T-helper 1 cell treated with Interleukin-12 subunit alpha and Interleukin-12 subunit beta and Interleukin-4 antibody, amounts not matched to agents 30 ng/mL and 1 ng/mL, for 36 hours (primary cell): ENCODE measurements around the gene CSTPP1. TPM values are rescaled to one million over a fixed set of nuclear protein-coding genes. Genes with fewer than 3 reads are reported as not detected.

Experiments used
- intact Hi-C: fragments of 100-400 bp; cut with micrococcal nuclease; formaldehyde crosslinking; loops from one replicate; pipeline ENCODE4 v1.15.1; 2024
- total RNA-seq: library from RNA; stranded (reverse); gene quantifications from 2 replicates; pipeline ENCODE4 v1.2.3, GENCODE V29; 2022

CSTPP1 gene
- total RNA-seq, 1 donor from 2014 or later: 21.5 TPM

DNA sequence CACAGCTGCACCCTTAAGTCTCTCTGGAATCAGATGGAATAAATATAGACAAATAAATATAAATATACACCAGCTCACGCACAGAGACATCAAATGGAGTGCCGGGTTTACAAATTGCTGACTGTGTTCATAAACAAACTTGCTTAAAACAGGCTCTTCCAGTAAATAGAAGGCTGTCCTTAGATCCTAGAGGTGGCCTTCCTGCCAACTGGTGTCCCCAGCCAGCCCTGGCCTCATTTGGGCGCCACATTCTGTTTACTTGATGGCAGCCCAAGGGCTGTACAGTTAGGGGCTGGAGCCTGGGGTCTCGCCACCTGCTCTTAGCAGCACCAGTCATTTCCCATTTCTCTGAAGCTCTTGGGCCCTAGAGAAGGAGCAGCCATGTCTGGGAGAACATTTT, 219.3 kb downstream of the CSTPP1 start:
- intact Hi-C loops: no loop called here

DNA sequence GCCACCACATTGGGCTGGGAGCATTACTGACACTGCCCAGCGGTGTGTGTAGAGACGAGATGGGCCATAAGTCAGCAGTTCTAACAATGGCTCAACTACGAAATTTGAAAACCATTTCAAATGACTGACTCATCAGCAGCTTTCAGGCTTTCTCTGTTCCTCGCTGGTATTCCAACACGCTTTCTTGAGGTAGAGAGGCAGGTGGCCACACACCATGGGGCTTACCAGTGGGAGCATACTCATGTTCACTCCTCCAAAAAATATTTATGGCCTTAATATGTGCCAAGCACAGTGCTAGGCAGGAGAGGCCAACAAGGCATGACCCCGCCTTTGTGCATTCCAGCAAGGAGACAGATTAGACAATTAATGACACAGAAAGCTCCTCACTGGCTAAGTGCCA, 219.8 kb downstream of the CSTPP1 start:
- intact Hi-C loops: no loop called here

DNA sequence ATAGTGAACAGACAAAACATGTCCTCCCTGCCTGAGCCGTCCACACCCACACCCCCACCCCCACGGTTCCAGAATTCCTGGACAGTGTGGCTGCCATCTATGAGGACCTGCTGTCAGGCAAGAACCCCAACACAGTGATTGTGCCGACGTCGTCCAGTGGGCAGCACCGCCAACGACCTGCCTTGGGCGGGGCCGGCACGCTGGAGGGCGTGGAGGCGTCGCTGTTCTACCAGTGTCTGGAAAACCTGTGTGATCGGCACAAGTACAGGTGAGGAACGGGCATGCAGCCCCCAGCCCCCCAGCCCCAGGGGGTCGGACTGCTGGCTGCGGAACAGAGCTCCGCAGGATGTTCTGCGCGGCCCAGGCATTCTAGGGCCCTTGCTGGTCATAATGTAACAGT, 220.4 kb downstream of the CSTPP1 start:
- intact Hi-C loops: no loop called here

DNA sequence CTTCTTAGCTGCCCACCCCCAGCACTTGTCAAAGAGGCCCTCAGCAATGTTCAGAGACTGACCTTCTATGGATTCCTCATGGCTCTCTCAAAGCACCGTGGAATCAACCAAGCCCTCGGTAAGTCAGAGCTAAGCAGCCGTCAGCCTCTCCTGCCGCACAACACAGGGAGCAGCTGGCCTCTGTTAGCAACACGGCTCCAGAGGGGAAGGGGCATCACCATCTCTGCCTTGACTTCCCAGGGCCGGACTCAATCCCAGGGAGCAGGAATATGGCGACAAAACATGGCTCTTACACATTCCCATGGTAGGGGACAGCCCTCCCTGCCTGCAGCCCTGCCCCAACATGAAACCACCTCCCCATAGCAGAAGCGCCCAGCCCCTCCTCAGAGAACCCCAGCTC, 221.2 kb downstream of the CSTPP1 start:
- intact Hi-C loops: no loop called here

DNA sequence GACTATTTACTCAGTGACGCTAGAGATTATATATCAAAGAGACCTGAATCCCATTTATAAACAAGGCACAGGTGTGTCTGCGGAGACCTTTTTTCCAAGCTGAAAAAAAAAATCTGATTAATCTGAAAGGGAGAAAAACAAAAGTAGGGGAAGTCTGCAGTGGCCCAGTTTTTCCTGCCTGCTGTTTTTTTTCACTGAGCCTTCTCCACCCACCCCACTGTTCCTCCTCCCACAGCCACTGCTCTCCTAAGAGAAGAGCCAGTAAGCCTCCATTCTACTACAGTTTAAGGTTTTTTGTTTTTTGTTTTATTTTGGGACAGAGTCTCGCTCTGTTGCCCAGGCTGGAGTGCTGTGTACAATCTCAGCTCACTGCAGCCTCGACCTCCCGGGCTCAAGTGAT, 221.7 kb downstream of the CSTPP1 start:
- intact Hi-C loops: no loop called here

DNA sequence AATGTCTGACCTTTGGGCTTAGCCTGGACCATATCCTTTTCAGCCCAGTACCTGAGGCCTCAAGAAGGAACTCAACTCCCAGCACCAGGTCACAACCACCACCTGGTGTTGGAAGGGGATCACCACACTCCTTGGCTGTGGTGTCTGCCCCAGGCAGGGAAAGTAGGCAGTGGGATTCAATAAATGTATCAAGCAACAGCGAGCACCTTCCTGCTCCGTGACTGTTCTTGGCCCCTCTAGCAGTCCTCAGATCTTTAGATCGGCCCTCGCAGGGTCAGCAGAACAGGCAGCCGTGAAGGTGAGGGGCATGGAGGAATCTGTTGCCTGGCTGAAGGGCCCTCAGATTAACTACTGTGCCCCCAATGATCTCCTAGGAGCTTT, 224.2 kb downstream of the CSTPP1 start:
- intact Hi-C loops: loop anchor here (1.0 kb wide), 2 partner anchors 240 to 271 kb away; no protein-coding TSS in a partner anchor

DNA sequence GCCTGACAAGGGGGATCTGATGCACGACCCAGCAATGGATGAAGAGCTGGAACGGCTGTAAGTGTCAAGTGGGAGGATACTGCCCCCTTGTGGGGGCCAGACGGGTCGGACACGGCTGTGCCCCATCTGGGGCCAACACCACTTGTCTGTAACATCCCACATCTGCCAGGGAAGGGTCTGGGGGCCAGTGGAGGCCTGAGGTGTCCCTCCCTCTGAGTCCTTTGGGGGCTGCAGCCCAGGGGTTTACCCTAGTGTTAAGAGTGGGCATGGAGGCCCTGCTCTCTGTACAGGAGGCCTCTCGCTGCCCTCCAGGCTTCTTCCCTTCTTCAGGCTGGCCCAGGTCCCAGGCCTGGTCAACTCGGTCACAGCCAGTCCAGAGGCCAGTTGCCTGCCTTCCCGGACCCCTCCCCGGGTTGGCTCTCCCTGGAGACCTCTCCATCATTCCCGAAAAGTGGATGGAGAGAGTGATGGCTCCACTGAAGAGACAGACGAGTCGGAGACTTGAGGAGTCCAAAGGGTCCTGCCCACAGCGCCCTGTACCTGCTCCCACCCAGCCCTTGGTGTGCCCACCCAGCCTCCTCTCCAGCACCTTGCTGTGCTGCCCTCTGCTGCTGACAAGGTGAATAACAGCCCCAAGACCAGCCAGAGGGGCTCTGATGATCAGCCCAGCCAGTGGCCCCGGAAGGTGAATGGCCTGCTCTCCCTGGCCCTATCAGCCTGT, 224.7 kb downstream of the CSTPP1 start:
- intact Hi-C loops: loop anchor here (1.0 kb wide), 2 partner anchors 241 to 272 kb away; no protein-coding TSS in a partner anchor

DNA sequence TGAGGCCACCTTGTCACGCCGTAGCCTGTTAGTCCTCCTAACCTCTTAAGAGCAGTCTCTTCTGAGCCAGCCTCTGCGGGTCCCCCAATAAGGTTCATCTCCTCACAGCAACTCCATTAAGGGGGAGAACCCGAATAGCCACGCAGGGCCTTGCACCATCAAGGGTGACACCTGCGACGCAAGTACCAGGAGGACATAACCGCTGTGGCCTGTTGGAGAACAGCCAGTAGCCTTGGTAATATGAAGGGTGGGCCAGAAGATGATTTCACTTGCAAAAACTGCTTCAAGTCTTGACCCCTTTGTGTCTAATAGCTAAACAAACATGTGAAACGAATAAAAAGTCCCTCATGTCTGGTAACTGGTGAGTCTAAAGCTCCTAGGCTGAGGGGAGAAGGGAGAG, 225.3 kb downstream of the CSTPP1 start:
- intact Hi-C loops: loop anchor here (1.0 kb wide), 2 partner anchors 242 to 273 kb away; no protein-coding TSS in a partner anchor

DNA sequence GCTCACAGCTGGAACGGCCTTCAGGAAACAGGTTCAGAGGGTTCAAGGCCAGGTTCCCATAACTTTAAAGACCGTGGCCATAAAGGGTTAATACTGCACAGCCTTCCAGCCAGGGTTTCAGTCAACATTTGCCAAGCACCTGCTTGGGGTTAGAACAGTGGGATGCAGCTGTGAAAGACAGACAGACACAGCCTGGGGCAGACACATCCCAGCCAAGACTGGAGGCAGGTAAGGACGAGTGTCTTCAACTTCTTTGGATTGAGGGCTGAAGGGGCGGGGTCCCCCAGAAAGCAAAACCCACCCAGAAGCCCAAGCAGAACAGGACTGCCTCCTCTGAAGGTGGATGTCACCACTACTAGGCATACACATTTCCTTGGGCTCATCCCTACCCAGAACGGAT, 225.9 kb downstream of the CSTPP1 start:
- intact Hi-C loops: no loop called here

DNA sequence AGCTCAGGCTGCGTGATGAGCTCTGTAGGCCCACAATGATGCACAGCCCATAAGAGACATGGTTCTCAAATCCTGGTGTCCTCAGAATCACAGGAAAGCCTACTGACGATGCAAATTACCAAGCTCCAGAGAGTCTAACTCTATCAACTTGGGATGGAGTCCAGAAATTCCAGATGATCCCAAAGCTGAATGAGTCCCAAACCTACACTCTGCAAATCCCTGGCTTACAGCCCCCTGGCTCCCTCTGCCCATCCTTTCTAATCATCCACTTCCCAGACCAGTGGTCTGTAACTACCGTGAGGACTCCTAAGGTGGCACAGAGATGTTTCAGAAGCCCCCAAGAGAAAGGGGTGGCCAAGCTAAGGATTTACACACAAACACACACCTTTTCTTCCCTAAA, 226.6 kb downstream of the CSTPP1 start:
- intact Hi-C loops: no loop called here

DNA sequence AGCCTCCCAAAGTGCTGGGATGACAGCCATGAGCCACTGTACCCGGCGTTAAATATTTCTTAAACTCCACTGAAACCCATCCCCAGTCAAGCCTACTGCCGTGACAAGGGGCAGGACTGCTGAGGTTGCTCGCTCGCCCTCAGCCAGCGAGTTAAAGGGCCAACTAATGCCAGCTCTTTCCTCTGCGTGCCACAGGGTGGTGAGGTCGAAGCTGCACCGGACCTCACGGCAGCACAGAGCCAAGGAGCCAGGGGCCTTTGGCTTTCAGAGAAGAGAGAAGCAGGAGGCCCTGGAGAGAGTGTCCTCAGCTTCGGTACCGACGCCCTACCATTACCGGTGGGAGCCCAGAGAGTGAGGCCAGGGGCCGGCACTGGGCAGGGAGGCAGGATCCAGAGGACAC, 227.3 kb downstream of the CSTPP1 start:
- intact Hi-C loops: no loop called here

DNA sequence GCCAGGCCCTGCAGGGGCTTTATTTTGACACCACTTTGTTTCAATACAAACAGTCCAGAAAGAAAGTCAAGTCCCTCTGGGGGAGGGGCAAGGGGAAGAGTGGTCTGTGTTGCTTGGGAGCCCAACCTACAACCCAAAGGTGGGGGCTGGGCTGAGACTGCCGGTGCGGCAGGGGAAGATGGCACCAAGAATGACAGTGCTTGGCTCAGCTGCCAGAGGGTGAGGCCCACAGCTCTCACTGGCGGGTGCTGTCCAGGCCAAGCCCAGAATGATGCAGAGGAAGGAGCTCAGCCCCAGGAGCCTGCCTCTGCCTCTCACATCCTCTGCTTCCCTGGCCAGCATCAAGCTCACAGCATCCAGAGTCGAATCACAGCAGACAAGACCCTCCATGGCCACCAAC, 227.8 kb downstream of the CSTPP1 start:
- intact Hi-C loops: no loop called here

DNA sequence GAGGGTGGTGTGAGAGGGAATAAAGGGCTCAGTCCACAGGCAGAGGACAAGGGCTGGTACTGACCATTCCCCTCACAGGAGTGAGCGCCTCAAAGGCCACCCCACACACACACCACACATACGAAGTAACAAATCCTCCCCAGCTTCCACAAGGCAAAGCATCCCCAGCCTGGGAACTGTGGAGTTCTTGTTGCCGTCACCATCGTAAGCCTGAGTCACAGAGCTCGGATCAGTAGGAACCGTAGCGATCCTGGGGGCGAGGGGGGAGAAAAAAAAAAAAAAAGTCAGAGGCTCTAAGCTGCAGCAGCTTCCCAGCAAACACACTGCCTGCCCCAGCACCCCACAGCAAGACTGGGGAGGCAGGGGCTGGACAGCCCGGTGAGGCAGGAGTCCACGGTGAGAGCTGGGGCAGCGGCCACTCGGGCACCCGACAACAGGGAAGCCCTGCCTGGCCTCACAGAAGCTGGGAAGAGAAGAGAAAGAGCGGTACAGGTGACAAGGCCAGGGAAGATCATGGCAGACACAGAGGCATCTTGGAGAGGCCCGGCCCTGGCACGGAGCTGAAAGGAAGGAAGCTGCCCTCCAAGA, 228.8 kb downstream of the CSTPP1 start:
- intact Hi-C loops: no loop called here

DNA sequence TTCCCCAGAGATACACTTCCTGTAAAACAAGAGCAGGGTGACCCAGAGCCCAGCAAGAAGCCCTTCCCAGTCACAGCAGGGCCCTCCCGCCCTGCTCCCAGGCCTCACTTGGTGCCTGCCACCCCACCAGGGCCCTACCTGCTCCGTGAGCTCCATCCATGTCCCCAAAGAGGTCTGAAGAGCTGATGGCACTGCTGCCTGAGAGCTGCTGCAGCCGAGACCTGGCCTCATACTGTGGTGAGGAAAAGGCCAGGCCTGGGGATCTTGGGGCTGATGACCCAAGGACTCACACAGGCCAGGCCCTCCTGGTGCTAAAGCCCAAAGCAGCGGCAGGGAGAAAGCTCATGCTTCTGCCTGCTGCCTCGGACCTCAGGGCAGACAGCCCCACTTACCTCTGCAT, 229.8 kb downstream of the CSTPP1 start:
- intact Hi-C loops: no loop called here

DNA sequence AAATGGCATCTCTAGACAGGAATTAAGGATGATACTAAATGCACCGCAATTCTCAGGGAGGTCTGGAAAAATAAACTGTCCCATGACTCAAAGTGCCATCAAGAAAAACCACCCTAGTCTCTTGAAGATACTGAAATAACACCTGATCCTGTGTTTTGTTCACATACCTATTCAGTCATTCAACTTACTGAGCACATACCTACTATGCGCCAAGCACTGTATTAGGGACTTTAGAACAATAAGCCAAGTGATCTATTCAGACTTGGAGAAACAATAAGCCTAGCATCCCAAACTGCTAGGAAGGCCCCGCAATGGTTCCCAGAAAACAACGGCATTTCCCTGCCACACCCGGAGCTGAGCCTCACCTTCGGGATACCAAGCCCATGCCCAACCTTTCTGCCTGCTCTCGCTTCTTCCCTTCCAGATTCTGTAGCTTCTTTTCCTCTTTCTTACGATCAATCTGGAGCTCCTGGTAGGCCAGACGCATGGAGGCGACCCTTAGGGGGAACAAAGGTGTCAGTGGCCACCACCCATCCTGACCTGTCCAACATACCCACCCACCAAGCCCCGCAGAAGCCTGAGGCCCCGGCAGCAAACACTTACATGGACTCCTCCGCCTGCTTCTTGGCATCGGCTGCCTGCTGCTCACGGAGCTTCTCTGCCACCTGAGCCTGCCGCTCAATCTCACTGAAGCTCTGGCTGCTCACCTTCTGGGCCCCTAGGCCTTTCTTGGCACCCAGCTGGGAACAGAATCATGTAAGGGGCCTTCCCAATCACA, 234.7 kb downstream of the CSTPP1 start:
- intact Hi-C loops: loop anchor here (10.0 kb wide), 1 partner anchor 1056 kb away; no protein-coding TSS in a partner anchor

DNA sequence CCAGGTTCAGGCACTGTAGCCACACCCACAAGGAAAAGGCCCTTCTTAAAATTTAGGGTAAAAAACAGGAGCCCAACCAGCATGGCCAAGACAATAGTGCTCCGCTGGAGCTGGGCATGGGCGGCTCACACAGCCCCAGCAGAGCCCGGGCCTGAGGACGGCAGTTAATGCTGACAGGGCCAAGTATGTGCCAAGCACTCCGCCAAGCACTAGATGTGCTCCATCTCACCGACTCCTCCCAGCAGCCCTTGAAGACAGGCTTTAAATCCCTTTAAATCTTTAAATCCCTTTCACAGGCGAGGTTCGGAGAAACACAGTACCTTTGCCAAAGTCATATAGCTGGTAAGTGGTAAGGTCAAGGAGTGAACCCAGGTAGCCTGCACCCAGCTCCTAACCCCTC, 235.3 kb downstream of the CSTPP1 start:
- intact Hi-C loops: loop anchor here (10.0 kb wide), 1 partner anchor 1057 kb away; no protein-coding TSS in a partner anchor

DNA sequence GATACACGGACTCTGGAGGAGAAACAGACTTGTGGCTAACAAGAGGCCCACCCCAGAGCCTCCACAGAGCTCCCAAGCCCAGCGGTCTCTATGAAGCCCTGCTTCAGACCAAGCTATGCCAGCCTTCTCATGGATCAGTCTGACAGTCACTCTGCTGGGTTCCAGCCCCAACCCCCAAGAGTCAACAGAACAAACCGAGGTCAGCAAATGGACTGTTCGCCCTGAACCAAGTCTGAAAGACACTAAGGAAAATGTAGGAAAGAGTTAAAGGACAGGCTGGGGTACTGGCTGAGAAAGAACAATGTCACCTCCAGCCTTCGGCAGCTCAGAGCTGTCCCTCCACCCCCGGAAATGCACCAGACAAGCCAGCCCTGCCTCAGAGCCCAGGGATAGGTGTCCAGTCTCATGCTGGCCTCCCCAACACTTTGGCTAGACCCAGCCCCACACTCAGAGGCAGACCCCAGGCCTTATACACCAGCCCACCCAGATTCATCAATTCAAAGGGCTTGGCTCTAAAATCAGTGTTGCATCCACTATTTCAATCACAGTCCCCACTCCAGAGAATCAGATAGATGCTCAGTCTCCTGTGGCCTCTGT, 236.3 kb downstream of the CSTPP1 start:
- intact Hi-C loops: loop anchor here (10.0 kb wide), 1 partner anchor 1058 kb away; no protein-coding TSS in a partner anchor

DNA sequence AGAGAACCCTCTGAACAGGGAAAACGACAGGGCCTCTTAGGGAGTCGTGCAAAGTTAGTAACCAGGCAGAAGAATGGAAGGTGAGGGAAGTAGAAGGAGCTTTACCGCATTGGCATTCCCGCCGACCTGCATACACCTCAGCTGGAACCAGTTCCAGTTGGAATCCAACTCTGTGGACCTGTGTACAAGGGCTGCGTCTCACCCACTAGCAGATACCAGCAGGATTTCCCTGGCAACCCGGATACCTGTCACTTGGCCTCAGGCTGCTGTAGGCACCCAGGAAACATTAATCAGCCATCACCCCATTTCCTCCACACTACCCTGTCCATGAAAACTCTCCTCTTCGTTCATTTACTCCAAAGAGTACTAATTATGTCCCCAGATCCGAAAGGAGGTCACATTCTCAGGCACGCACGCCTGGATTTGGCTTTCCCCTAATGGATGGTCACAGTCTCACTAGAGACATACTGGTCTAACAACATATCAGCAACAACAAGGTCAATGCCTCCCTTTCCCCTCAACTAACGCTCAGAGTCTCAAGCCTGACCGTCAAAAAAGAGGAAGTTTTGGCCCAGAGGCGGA, 239.3 kb downstream of the CSTPP1 start:
- intact Hi-C loops: loop anchor here (1.0 to 10.0 kb wide), 6 partner anchors 225 to 1061 kb away; partner anchors contain the start of genes AGBL2, ARHGAP1 and FNBP4

DNA sequence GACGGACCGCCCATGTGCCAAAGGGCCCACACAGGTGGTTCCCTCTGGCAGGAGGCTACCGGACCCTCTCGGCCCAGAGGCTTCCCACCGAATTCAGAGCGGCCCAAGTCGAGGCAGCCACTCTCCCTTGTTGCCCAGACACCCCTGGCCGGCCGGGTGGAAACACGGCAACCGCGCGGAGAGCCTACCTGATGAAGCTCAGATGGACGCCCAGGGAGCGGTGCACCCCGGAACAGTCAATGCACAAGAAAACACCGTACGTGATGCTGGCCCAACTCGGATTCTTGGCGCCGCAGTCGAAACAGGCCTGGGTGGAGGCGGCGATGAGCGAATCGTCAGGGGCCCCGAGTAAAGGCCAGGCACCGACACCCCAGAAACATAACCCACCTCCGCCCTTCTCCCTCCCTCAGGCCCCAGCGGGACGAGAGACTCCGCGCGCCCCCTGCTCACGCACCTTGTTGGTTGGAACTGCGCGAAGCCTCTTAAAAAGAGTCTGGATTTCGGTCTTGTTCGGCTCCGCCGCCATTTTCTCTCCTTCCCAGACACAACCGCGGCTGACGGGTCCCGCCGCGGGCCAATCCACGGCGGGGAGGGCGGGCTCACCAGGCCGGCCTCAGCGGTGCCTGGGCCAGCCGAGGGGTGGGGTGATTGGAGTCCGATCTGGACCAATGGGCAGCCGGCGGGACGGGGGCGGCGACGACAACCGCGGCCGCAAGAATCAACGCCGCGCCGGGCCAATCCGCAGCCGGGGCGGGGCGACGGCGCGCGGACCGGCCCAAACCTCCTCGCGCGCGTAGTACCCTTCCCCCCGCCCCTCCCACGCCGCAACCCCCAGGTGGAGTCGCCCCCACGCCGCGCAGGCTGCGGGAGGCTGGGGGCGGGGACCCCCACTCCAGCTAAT, 240.0 kb downstream of the CSTPP1 start, which contains the start of gene ARFGAP2:
Gene ARFGAP2, minus strand, starts transcription at position 552 of the 901 bp plus-strand sequence. Its CDS starts 26 bp downstream, at position 526.
- intact Hi-C loops: loop anchor here (1.0 to 10.0 kb wide), 17 partner anchors 10 to 1062 kb away; partner anchors contain the start of genes ACP2, AGBL2, ARHGAP1 and ATG13
